ENCODE data around the gene OR2AT4.

GRCh38 chr11:75076671-75077070 is 20.0 kb downstream of the OR2AT4 start:
- TF ChIP-seq CTCF (IDR thresholded peaks at IDR 0.05) (no peak), POLR2A (IDR thresholded peaks at IDR 0.05) (no peak)

All from body of pancreas (tissue), 4 donors.